ENCODE data around the gene PKIB. TPM values are rescaled to one million over a fixed set of nuclear protein-coding genes. Genes with fewer than 3 reads are reported as not detected.

PKIB gene
- total RNA-seq, 1 donor from 2014 or later: 202 TPM

GRCh38 chr6:122702841-122703240, 92.6 kb downstream of the PKIB start:
- no peak overlapping the region for H3K9ac ChIP-seq
- no peak for DNase-seq (ENCODE audit: low spot score)
- H3K4me3 ChIP-seq: no peak overlapping the region
- TF ChIP-seq EZH2 (IDR thresholded peaks at IDR 0.05): no peak
- TF ChIP-seq CTCF (IDR thresholded peaks at IDR 0.05): no peak
- TF ChIP-seq EZH2phosphoT487 (IDR thresholded peaks at IDR 0.05): no peak
- no peak overlapping the region for H2AFZ ChIP-seq (replicated peaks)
- no peaks in the 10 kb centered on the region for H3K9me3 ChIP-seq (ENCODE audit: low read depth)
- H3K27me3 Mint-ChIP-seq (ENCODE audit: insufficient read depth, low read depth): no peaks in the 10 kb centered on the region
- no peaks in the 10 kb centered on the region for H3F3A ChIP-seq (ENCODE audit: low read depth)
- no peak overlapping the region for H3K27ac ChIP-seq
- no peaks in the 10 kb centered on the region for H3K9me3 Mint-ChIP-seq
- no peaks in the 10 kb centered on the region for H3K36me3 Mint-ChIP-seq
- H3K79me2 ChIP-seq (ENCODE audit: low read depth): no peaks in the 10 kb centered on the region
- no peaks in the 10 kb centered on the region for H3K27me3 ChIP-seq
- H3K27ac Mint-ChIP-seq: no peak overlapping the region
- no peak overlapping the region for H3K4me2 ChIP-seq
- no peaks in the 10 kb centered on the region for H3K4me1 ChIP-seq
- H4K20me1 ChIP-seq (ENCODE audit: low read depth): no peaks in the 10 kb centered on the region
- H3K36me3 ChIP-seq: no peaks in the 10 kb centered on the region
- no peak overlapping the region for H3K4me3 Mint-ChIP-seq
- no peaks in the 10 kb centered on the region for H3K4me1 Mint-ChIP-seq

- Mint-ChIP-seq H3K36me3 (no peaks in the 10 kb centered on the region), H3K9me3 (no peaks in the 10 kb centered on the region), H3K4me1 (no peaks in the 10 kb centered on the region), H3K27me3 (ENCODE audit: insufficient read depth, low read depth) (no peaks in the 10 kb centered on the region), H3K27ac (peak overlapping the region; percentile 69), H3K4me3 (no peak overlapping the region)
- H2AFZ ChIP-seq (replicated peaks): no peak overlapping the region
- H3K27ac ChIP-seq: no peak overlapping the region
- no peaks in the 10 kb centered on the region for H3K9me3 ChIP-seq (ENCODE audit: low read depth)
- H3F3A ChIP-seq (ENCODE audit: low read depth): no peaks in the 10 kb centered on the region
- H3K4me3 ChIP-seq: no peak overlapping the region
- no peak overlapping the region for H3K9ac ChIP-seq
- H3K4me2 ChIP-seq: no peak overlapping the region
- no peaks in the 10 kb centered on the region for H3K36me3 ChIP-seq
- no peak for DNase-seq (ENCODE audit: low spot score)
- no peaks in the 10 kb centered on the region for H4K20me1 ChIP-seq (ENCODE audit: low read depth)
- H3K27me3 ChIP-seq: no peaks in the 10 kb centered on the region
- no peak for TF ChIP-seq EZH2phosphoT487 (IDR thresholded peaks at IDR 0.05)
- H3K79me2 ChIP-seq (ENCODE audit: low read depth): no peaks in the 10 kb centered on the region
- H3K4me1 ChIP-seq: no peaks in the 10 kb centered on the region
These were observed 93.9 kb downstream of the PKIB start for GRCh38 chr6:122704066-122704465.

- H3K27me3 Mint-ChIP-seq (ENCODE audit: insufficient read depth, low read depth): no peaks in the 10 kb centered on the region
- no peak for DNase-seq (ENCODE audit: low spot score)
These were observed 99.8 kb downstream of the PKIB start for GRCh38 chr6:122709922-122710512.

More at GRCh38 chr6:122709922-122710512, 99.8 kb downstream of the PKIB start:
- TF ChIP-seq EZH2 (IDR thresholded peaks at IDR 0.05): no peak
- TF ChIP-seq CTCF (IDR thresholded peaks at IDR 0.05): no peak
- TF ChIP-seq EZH2phosphoT487 (IDR thresholded peaks at IDR 0.05): no peak
- H3K4me1 Mint-ChIP-seq: no peaks in the 10 kb centered on the region
- H3K9ac ChIP-seq: no peak overlapping the region
- no peaks in the 10 kb centered on the region for H3K9me3 Mint-ChIP-seq
- no peaks in the 10 kb centered on the region for H3K9me3 ChIP-seq (ENCODE audit: low read depth)
- H3K4me3 Mint-ChIP-seq: no peak overlapping the region
- H3K27ac ChIP-seq: no peak overlapping the region
- H3F3A ChIP-seq (ENCODE audit: low read depth): peaks cover 4% of the 10 kb centered on the region
- no peaks in the 10 kb centered on the region for H3K36me3 ChIP-seq
- H3K4me2 ChIP-seq: no peak overlapping the region
- no peaks in the 10 kb centered on the region for H4K20me1 ChIP-seq (ENCODE audit: low read depth)
- H3K4me3 ChIP-seq: no peak overlapping the region
- H3K36me3 Mint-ChIP-seq: no peaks in the 10 kb centered on the region
- no peak overlapping the region for H3K27ac Mint-ChIP-seq
- no peak overlapping the region for H2AFZ ChIP-seq (replicated peaks)
- no peaks in the 10 kb centered on the region for H3K27me3 ChIP-seq
- H3K4me1 ChIP-seq: peaks cover 28% of the 10 kb centered on the region
- no peaks in the 10 kb centered on the region for H3K79me2 ChIP-seq (ENCODE audit: low read depth)

Measured in neural progenitor cell (in vitro differentiated cells).